Astrocyte (in vitro differentiated cells and primary cell): ENCODE data around the gene NCAPG2. TPM values are rescaled to one million over a fixed set of nuclear protein-coding genes. Genes with fewer than 3 reads are reported as not detected.

Source experiments
- DNase-seq: peaks from one replicate; pipeline ENCODE4 v3.0.0-alpha.2; 2010; ENCODE audit warnings: low read depth
- FAIRE-seq: peaks from 2 replicates; lab custom pipeline; 2011; peaks lifted over from hg19 to GRCh38; lab: Jason Lieb, UNC
- H2AFZ ChIP-seq: 2 replicates; pipeline ENCODE4 v1.6.0; 2012; ENCODE audit warnings: low read depth, low read length, inconsistent platforms
- H3K27ac ChIP-seq: 2 replicates; pipeline ENCODE4 v1.5.1; 2011; ENCODE audit warnings: low read depth, low read length, inconsistent platforms
- H3K27me3 ChIP-seq: 2 replicates; pipeline ENCODE4 v1.6.0; 2011; ENCODE audit warnings: low read length, inconsistent platforms; ENCODE audit not compliant: insufficient read depth
- H3K36me3 ChIP-seq: 2 replicates; pipeline ENCODE4 v1.5.1; 2011; ENCODE audit warnings: low read length, inconsistent platforms; ENCODE audit not compliant: insufficient read depth
- H3K4me1 ChIP-seq: 2 replicates; pipeline ENCODE4 v1.5.1; 2011; ENCODE audit warnings: low read length, inconsistent platforms; ENCODE audit not compliant: insufficient read depth
- H3K4me2 ChIP-seq: 2 replicates; pipeline ENCODE4 v1.6.0; 2012; ENCODE audit warnings: low read length, inconsistent platforms
- H3K4me3 ChIP-seq: 2 replicates; pipeline ENCODE4 v1.5.1; 2011; ENCODE audit warnings: low read depth, mild to moderate bottlenecking, low read length, inconsistent platforms; ENCODE audit not compliant: insufficient read depth
- H3K79me2 ChIP-seq: 2 replicates; pipeline ENCODE4 v1.6.0; 2012; ENCODE audit warnings: mild to moderate bottlenecking, low read length, inconsistent platforms; ENCODE audit not compliant: insufficient read depth
- H3K9ac ChIP-seq: 2 replicates; pipeline ENCODE4 v1.6.0; 2012; ENCODE audit warnings: mild to moderate bottlenecking, low read length, inconsistent platforms
- H3K9me3 ChIP-seq: 2 replicates; pipeline ENCODE4 v1.5.1; 2012; ENCODE audit warnings: low read depth, mild to moderate bottlenecking, low read length, inconsistent platforms; ENCODE audit not compliant: insufficient read depth
- H4K20me1 ChIP-seq: 2 replicates; pipeline ENCODE4 v1.6.0; 2012; ENCODE audit warnings: low read length, inconsistent platforms; ENCODE audit not compliant: insufficient read depth
- H3K27ac Mint-ChIP-seq: one replicate; pipeline ENCODE4 v1.8.0; 2021; ENCODE audit warnings: mild to moderate bottlenecking, mixed read lengths; ENCODE audit not compliant: unreplicated experiment
- H3K27me3 Mint-ChIP-seq: one replicate; pipeline ENCODE4 v1.8.0; 2021; ENCODE audit warnings: low read depth, mixed read lengths; ENCODE audit not compliant: unreplicated experiment
- H3K36me3 Mint-ChIP-seq: one replicate; pipeline ENCODE4 v1.8.0; 2021; ENCODE audit warnings: low read depth, mixed read lengths; ENCODE audit not compliant: unreplicated experiment
- H3K4me1 Mint-ChIP-seq: one replicate; pipeline ENCODE4 v1.8.0; 2021; ENCODE audit warnings: low read depth, mixed read lengths; ENCODE audit not compliant: unreplicated experiment
- H3K4me3 Mint-ChIP-seq: one replicate; pipeline ENCODE4 v1.8.0; 2021; ENCODE audit warnings: mild to moderate bottlenecking, moderate library complexity, mixed read lengths; ENCODE audit not compliant: unreplicated experiment
- H3K9me3 Mint-ChIP-seq: one replicate; pipeline ENCODE4 v1.8.0; 2021; ENCODE audit warnings: mild to moderate bottlenecking, mixed read lengths; ENCODE audit not compliant: unreplicated experiment
- CTCF ChIP-seq: IDR thresholded peaks from 2 replicates; pipeline ENCODE4 v1.5.1; 2011; ENCODE audit warnings: low read depth, mild to moderate bottlenecking, inconsistent platforms, low read length, moderate library complexity; ENCODE audit not compliant: insufficient read depth
- EZH2 ChIP-seq: IDR thresholded peaks from 2 replicates; pipeline ENCODE4 v1.6.1; 2012; ENCODE audit warnings: mild to moderate bottlenecking, low read length, inconsistent platforms; ENCODE audit not compliant: insufficient read depth
- total RNA-seq: library from RNA; stranded (reverse); gene quantifications from 2 replicates; pipeline ENCODE4 v1.2.1, GENCODE V29; 2021

The NCAPG2 gene
- total RNA-seq, 1 donor from 2014 or later = 9.6 TPM

- H3K4me3 ChIP-seq = no peak overlapping the region
- H3K36me3 Mint-ChIP-seq = peaks cover 11% of the 10 kb centered on the region
- no peaks in the 10 kb centered on the region for H3K9me3 ChIP-seq
- H3K4me1 Mint-ChIP-seq = peaks cover 4% of the 10 kb centered on the region
- H2AFZ ChIP-seq = no peak overlapping the region
- H3K27ac ChIP-seq = no peak overlapping the region
- no peak overlapping the region for H3K4me3 Mint-ChIP-seq
- H4K20me1 ChIP-seq = no peaks in the 10 kb centered on the region
- TF ChIP-seq CTCF (no peak), EZH2 (no peak)
- H3K9me3 Mint-ChIP-seq = peaks cover 2% of the 10 kb centered on the region
- H3K27ac Mint-ChIP-seq = no peak overlapping the region
- H3K79me2 ChIP-seq = no peaks in the 10 kb centered on the region
- DNase-seq (no peak), FAIRE-seq (no peak)
- no peaks in the 10 kb centered on the region for H3K27me3 Mint-ChIP-seq
- H3K4me2 ChIP-seq = peak overlapping the region; percentile 62
- no peak overlapping the region for H3K9ac ChIP-seq
- no peaks in the 10 kb centered on the region for H3K27me3 ChIP-seq
- H3K4me1 ChIP-seq = peaks cover 18% of the 10 kb centered on the region
- peaks cover 19% of the 10 kb centered on the region for H3K36me3 ChIP-seq
Measured at GRCh38 chr7:158683541-158683940, 21.1 kb downstream of the NCAPG2 start.

GRCh38 chr7:158682456-158682855 is 22.1 kb downstream of the NCAPG2 start:
- Histone ChIP-seq H3K36me3 (peaks cover 15% of the 10 kb centered on the region), H3K27ac (no peak overlapping the region), H2AFZ (no peak overlapping the region), H4K20me1 (no peaks in the 10 kb centered on the region), H3K79me2 (peaks cover 2% of the 10 kb centered on the region), H3K4me2 (no peak overlapping the region), H3K4me3 (no peak overlapping the region), H3K9ac (no peak overlapping the region), H3K4me1 (peaks cover 18% of the 10 kb centered on the region), H3K9me3 (no peaks in the 10 kb centered on the region), H3K27me3 (no peaks in the 10 kb centered on the region)
- H3K9me3 Mint-ChIP-seq = peaks cover 2% of the 10 kb centered on the region
- H3K4me1 Mint-ChIP-seq = peaks cover 4% of the 10 kb centered on the region
- FAIRE-seq (no peak), DNase-seq (no peak)
- H3K27me3 Mint-ChIP-seq = no peaks in the 10 kb centered on the region
- no peak for TF ChIP-seq EZH2
- TF ChIP-seq CTCF = no peak
- H3K36me3 Mint-ChIP-seq = peaks cover 2% of the 10 kb centered on the region
- H3K4me3 Mint-ChIP-seq = no peak overlapping the region
- no peak overlapping the region for H3K27ac Mint-ChIP-seq

- Histone ChIP-seq H3K27ac (no peak overlapping the region), H3K9me3 (no peaks in the 10 kb centered on the region), H3K36me3 (peaks cover 2% of the 10 kb centered on the region), H3K4me2 (no peak overlapping the region), H3K9ac (no peak overlapping the region), H3K79me2 (peaks cover 6% of the 10 kb centered on the region), H3K4me1 (peaks cover 18% of the 10 kb centered on the region), H3K27me3 (no peaks in the 10 kb centered on the region), H2AFZ (no peak overlapping the region), H3K4me3 (no peak overlapping the region), H4K20me1 (no peaks in the 10 kb centered on the region)
- Mint-ChIP-seq H3K9me3 (no peaks in the 10 kb centered on the region), H3K27me3 (no peaks in the 10 kb centered on the region), H3K27ac (no peak overlapping the region), H3K36me3 (no peaks in the 10 kb centered on the region), H3K4me1 (peaks cover 6% of the 10 kb centered on the region), H3K4me3 (no peak overlapping the region)
- no peak for FAIRE-seq
- TF ChIP-seq CTCF = no peak
- TF ChIP-seq EZH2 = no peak
- no peak for DNase-seq
Measured at GRCh38 chr7:158680754-158681153, 23.9 kb downstream of the NCAPG2 start.
